Retinal pigment epithelial cell (primary cell): Measurements from ENCODE around the gene CRYL1.

Experiments used
- DNase-seq: peaks from one replicate; pipeline ENCODE4 v3.0.0-alpha.2; 2010; ENCODE audit warnings: low read depth
- H3K4me3 ChIP-seq: 2 replicates; pipeline ENCODE4 v1.5.1; 2011; ENCODE audit warnings: mild to moderate bottlenecking, low read length, control low read depth, moderate library complexity
- TF ChIP-seq, protein P1 (sequence below): conservative IDR thresholded peaks from 2 replicates; pipeline ENCODE4 v1.5.1; 2011; ENCODE audit warnings: low read depth, low read length, control low read depth, inconsistent platforms

The CRYL1 gene

DNA sequence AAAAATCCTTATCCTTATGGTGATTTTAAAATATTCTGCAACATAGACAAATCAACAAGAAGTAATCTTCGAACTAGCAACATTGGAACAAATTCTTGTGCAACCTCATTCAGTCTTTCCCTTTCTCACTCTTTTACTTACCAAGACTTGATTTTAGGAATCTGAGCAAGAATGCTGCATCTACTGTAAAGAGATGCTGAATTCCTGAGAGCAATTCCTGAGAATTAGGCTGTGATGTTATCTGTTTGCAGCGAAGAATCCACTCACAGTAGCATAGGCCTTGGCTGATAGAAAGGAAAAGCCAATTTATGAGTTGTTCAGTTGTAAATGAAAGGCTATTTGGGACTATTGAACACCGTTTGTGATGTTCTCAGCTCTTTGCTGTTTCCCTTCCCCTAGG, 144.3 kb downstream of the CRYL1 start:
- no peak for DNase-seq

DNA sequence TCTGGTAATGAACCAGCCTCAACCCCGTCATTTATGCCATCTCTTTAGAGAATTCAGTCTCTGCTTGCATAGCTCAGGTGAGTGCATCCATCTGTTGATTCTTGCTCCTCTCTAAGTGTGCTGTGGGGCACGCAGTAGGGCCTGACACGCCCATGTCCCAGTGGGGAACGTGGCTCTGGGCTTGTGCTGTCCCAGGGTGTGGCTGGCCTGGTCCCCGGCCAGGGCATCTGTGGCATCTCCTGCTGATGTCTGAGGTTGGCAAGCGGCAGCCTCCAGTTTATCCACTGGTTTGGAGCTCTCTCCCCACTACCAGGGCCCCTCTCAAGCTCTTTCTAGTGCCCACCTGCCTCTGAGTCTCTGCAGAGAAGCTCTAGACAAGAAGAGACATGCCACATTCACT, 146.9 kb downstream of the CRYL1 start:
- H3K4me3 ChIP-seq = no peak overlapping the region
- no peak for DNase-seq
- TF ChIP-seq, protein P1, sequence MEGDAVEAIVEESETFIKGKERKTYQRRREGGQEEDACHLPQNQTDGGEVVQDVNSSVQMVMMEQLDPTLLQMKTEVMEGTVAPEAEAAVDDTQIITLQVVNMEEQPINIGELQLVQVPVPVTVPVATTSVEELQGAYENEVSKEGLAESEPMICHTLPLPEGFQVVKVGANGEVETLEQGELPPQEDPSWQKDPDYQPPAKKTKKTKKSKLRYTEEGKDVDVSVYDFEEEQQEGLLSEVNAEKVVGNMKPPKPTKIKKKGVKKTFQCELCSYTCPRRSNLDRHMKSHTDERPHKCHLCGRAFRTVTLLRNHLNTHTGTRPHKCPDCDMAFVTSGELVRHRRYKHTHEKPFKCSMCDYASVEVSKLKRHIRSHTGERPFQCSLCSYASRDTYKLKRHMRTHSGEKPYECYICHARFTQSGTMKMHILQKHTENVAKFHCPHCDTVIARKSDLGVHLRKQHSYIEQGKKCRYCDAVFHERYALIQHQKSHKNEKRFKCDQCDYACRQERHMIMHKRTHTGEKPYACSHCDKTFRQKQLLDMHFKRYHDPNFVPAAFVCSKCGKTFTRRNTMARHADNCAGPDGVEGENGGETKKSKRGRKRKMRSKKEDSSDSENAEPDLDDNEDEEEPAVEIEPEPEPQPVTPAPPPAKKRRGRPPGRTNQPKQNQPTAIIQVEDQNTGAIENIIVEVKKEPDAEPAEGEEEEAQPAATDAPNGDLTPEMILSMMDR = no peak

More for the DNA sequence above, 144.3 kb downstream of the CRYL1 start:
- H3K4me3 ChIP-seq = no peak overlapping the region
- TF ChIP-seq, protein P1 = no peak

DNA sequence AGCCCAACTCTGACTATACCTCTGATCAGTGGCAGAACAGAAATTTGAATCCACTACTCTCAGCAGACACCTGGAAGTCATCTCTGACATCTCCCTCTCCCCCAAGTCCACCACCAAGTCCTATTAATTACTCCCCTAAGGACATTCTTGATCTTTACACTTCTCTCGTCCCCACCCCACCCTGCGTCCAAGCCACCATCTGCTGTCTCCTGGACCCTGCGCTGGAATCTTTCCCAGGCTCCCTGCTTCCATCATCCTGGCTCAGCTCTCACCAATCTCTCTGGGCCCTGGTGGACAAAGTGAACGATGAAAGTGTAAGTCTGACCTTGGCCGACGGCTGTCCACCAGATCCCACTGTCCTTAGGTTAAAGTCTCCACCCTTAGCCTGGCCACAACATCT, 147.9 kb downstream of the CRYL1 start:
- TF ChIP-seq, protein P1 = no peak
- no peak overlapping the region for H3K4me3 ChIP-seq
- DNase-seq = no peak

DNA sequence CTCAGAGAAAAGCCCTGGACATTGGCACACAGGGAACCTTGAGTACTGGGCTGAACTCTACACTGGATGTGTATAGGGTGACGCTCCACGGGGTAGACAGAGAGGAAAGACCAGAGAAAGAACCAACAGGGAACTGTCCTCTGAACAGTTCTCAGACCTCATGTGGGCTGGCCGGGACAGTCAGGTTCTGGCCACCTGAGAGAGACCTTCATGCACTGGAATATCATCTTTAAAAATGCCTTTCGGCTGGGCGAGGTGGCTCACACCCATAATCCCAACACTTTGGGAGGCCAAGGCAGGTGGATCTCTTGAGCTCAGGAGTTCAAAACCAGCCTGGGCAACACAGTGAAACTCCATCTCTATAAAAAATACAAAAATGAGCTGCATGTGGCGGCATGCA, 149.8 kb downstream of the CRYL1 start:
- TF ChIP-seq, protein P1 = no peak
- DNase-seq = no peak
- H3K4me3 ChIP-seq = no peak overlapping the region

DNA sequence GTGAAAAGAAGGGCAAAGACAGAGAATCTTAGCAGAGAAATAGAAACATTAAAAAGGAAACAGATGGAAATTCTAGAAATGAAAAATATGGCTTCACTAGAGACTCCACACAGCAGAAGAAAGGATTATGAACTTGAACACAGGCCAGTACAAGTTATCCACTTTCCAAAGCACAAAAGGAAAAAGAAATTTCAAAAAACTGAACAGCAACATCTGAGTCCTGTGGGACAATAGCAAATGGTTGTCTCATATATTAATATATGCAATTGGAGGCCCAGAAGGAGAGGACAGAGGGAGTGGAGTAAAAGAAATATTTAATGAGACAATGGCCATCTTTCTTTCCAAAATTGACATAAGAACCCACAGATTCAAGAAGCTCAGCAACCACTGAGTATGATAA, 151.8 kb downstream of the CRYL1 start:
- DNase-seq = no peak
- no peak overlapping the region for H3K4me3 ChIP-seq
- TF ChIP-seq, protein P1 = no peak

DNA sequence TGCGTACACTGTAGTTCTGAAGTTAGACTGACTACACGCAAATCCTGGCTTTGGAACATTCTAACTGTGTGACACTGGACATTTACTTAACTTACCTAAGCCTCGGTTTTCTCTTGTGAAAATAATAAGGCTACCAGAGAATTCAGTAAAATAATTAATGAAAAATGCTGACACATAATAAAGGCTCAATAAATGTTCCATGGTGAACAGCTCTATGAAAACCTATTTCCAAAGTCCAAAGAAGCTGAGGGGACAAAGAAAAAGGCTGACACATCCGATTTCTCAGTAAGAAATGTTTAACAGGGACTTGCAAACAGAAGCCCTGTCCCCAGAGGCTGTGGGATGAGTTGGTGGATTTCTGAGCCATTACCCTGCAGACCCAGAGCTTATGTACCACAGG, 153.8 kb downstream of the CRYL1 start:
- TF ChIP-seq, protein P1 = no peak
- H3K4me3 ChIP-seq = no peak overlapping the region
- no peak for DNase-seq

DNA sequence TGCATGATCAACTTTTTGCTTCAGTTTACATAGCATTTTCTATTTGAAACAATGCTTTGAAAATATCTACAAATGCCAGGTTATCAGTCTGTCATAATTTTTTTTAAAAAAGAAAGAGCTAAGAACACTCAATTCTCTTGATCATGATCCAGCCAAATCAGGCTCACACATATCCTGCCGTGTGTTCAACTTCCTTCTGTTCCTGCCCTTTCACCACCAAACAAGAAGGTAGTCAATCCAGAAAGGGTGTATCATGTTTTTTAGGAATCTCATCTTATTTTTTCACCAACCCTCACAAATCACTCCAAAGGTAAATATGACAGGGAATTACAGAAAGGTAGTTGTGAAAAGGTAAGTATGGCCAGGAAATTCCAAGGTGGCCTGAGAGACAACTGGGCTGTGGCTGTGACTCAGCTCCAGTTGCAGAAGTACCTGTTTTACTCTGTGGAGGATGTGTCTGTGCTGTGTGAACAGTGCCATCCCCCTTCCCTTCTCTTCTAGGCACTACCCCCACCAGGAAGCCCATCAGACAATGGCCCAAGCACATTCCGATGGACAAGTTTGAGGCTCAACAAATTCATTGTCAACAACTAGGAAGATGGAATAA, 154.7 kb downstream of the CRYL1 start:
- DNase-seq = no peak
- TF ChIP-seq, protein P1 = no peak
- H3K4me3 ChIP-seq = no peak overlapping the region
